WTC11 (cell line): ENCODE data around the gene ATL1. TPM values are rescaled to one million over a fixed set of nuclear protein-coding genes. Genes with fewer than 3 reads are reported as not detected.

Source experiments
- ATAC-seq: fragments of 200-7000 bp; cut with Tn5 transposase; 2 replicates; pipeline ENCODE4 v1.10.0; 2021; ENCODE audit warnings: mild to moderate bottlenecking, moderate library complexity
- CTCF ChIA-PET: fragments of 300-600 bp; sonication (Branson Sonifier 250); formaldehyde crosslinking; loops from one replicate; lab custom pipeline; 2021; ENCODE audit warnings: antibody characterized with exemption; lab: Charles Lee
- POLR2A ChIA-PET: fragments of 350-600 bp; sonication (Branson Sonifier 250); formaldehyde crosslinking; loops from one replicate; lab custom pipeline; 2021; ENCODE audit warnings: antibody characterized with exemption; lab: Charles Lee
- DNase-seq: peaks from one replicate; pipeline ENCODE4 v3.0.0; 2021; ENCODE audit warnings: low spot score
- H3K27ac Mint-ChIP-seq: 2 replicates; pipeline ENCODE4 v1.8.0; 2021; ENCODE audit warnings: mixed read lengths
- H3K27me3 Mint-ChIP-seq: 2 replicates; pipeline ENCODE4 v1.8.0; 2021; ENCODE audit warnings: low read depth, mild to moderate bottlenecking, moderate library complexity, mixed read lengths
- H3K36me3 Mint-ChIP-seq: 2 replicates; pipeline ENCODE4 v1.8.0; 2021; ENCODE audit warnings: mixed read lengths
- H3K4me1 Mint-ChIP-seq: 2 replicates; pipeline ENCODE4 v1.8.0; 2022; ENCODE audit warnings: mixed read lengths
- H3K4me3 Mint-ChIP-seq: 2 replicates; pipeline ENCODE4 v1.8.0; 2021; ENCODE audit warnings: mild to moderate bottlenecking, moderate library complexity, mixed read lengths
- H3K9me3 Mint-ChIP-seq: 2 replicates; pipeline ENCODE4 v1.8.0; 2021; ENCODE audit warnings: mixed read lengths
- CBFB ChIP-seq: sonication (generic); formaldehyde crosslinking; IDR thresholded peaks from 2 replicates; pipeline ENCODE4 v1.8.1; 2022; ENCODE audit warnings: mild to moderate bottlenecking, low read depth, missing genetic modification reagents
- CREB1 ChIP-seq: sonication (generic); formaldehyde crosslinking; IDR thresholded peaks from 2 replicates; pipeline ENCODE4 v1.8.0; 2023; ENCODE audit warnings: mild to moderate bottlenecking, missing genetic modification reagents
- CREM ChIP-seq: sonication (generic); formaldehyde crosslinking; IDR thresholded peaks from 2 replicates; pipeline ENCODE4 v1.8.1; 2022; ENCODE audit warnings: mild to moderate bottlenecking, missing genetic modification reagents, moderate library complexity
- E2F1 ChIP-seq: sonication (generic); formaldehyde crosslinking; IDR thresholded peaks from 2 replicates; pipeline ENCODE4 v1.8.0; 2022; ENCODE audit warnings: mild to moderate bottlenecking, missing genetic modification reagents
- ETV6 ChIP-seq: sonication (generic); formaldehyde crosslinking; IDR thresholded peaks from 2 replicates; pipeline ENCODE4 v1.8.1; 2022; ENCODE audit warnings: mild to moderate bottlenecking, missing genetic modification reagents
- FOXK1 ChIP-seq: sonication (generic); formaldehyde crosslinking; IDR thresholded peaks from 2 replicates; pipeline ENCODE4 v1.8.0; 2022; ENCODE audit warnings: mild to moderate bottlenecking, moderate library complexity, missing genetic modification reagents
- IRF1 ChIP-seq: sonication (generic); formaldehyde crosslinking; IDR thresholded peaks from 2 replicates; pipeline ENCODE4 v1.8.0; 2023; ENCODE audit warnings: missing genetic modification reagents
- JAZF1 ChIP-seq: fragments of 250-450 bp; sonication (Bioruptor Pico); IDR thresholded peaks from 2 replicates; pipeline ENCODE4 v1.9.0; 2021; ENCODE audit warnings: moderate library complexity, mild to moderate bottlenecking, inconsistent platforms
- KAT7 ChIP-seq: sonication (generic); formaldehyde crosslinking; IDR thresholded peaks from 2 replicates; pipeline ENCODE4 v1.8.1; 2023; ENCODE audit warnings: missing genetic modification reagents, mild to moderate bottlenecking, borderline replicate concordance
- MLX ChIP-seq: sonication (generic); formaldehyde crosslinking; IDR thresholded peaks from 2 replicates; pipeline ENCODE4 v1.8.1; 2023; ENCODE audit warnings: mild to moderate bottlenecking, missing genetic modification reagents, moderate library complexity
- NFATC4 ChIP-seq: fragments of 250-450 bp; sonication (Bioruptor Pico); IDR thresholded peaks from 2 replicates; pipeline ENCODE4 v1.9.0; 2021; ENCODE audit warnings: mild to moderate bottlenecking
- NR1H2 ChIP-seq: sonication (generic); formaldehyde crosslinking; IDR thresholded peaks from 2 replicates; pipeline ENCODE4 v1.9.0; 2021; ENCODE audit warnings: mild to moderate bottlenecking, moderate library complexity, missing genetic modification reagents
- NR2C2 ChIP-seq: sonication (generic); formaldehyde crosslinking; IDR thresholded peaks from 2 replicates; pipeline ENCODE4 v1.8.0; 2022; ENCODE audit warnings: mild to moderate bottlenecking, missing genetic modification reagents
- PRDM15 ChIP-seq: sonication (generic); formaldehyde crosslinking; IDR thresholded peaks from 2 replicates; pipeline ENCODE4 v1.8.0; 2022; ENCODE audit warnings: missing genetic modification reagents
- SOX15 ChIP-seq: fragments of 250-450 bp; sonication (Bioruptor Pico); IDR thresholded peaks from 2 replicates; pipeline ENCODE4 v1.9.0; 2021; ENCODE audit warnings: mild to moderate bottlenecking
- TEAD1 ChIP-seq: sonication (generic); formaldehyde crosslinking; IDR thresholded peaks from 2 replicates; pipeline ENCODE4 v1.8.0; 2022; ENCODE audit warnings: mild to moderate bottlenecking, missing genetic modification reagents
- ZBTB43 ChIP-seq: sonication (generic); formaldehyde crosslinking; IDR thresholded peaks from 2 replicates; pipeline ENCODE4 v1.8.1; 2023; ENCODE audit warnings: mild to moderate bottlenecking, missing genetic modification reagents
- ZNF219 ChIP-seq: sonication (generic); formaldehyde crosslinking; IDR thresholded peaks from 2 replicates; pipeline ENCODE4 v1.8.0; 2023; ENCODE audit warnings: missing genetic modification reagents, mild to moderate bottlenecking, borderline replicate concordance
- ZNF263 ChIP-seq: sonication (generic); formaldehyde crosslinking; IDR thresholded peaks from 2 replicates; pipeline ENCODE4 v1.8.1; 2022; ENCODE audit warnings: low read depth, mild to moderate bottlenecking, moderate library complexity, missing genetic modification reagents
- ZNF416 ChIP-seq: fragments of 250-450 bp; sonication (Bioruptor Pico); IDR thresholded peaks from 2 replicates; pipeline ENCODE4 v1.9.0; 2021; ENCODE audit warnings: mild to moderate bottlenecking, inconsistent platforms
- ZNF425 ChIP-seq: fragments of 250-450 bp; sonication (Bioruptor Pico); conservative IDR thresholded peaks from 2 replicates; pipeline ENCODE4 v1.9.0; 2021; ENCODE audit warnings: mild to moderate bottlenecking
- ZSCAN18 ChIP-seq: fragments of 250-450 bp; sonication (Bioruptor Pico); IDR thresholded peaks from 2 replicates; pipeline ENCODE4 v2.1.2; 2022; ENCODE audit warnings: mild to moderate bottlenecking, moderate library complexity
- total RNA-seq: library from RNA; stranded (reverse); gene quantifications from 3 replicates; pipeline ENCODE4 v1.2.3, GENCODE V29; 2021

The ATL1 gene
- total RNA-seq, 1 experiment from 2014 or later, result 3.7 TPM

GRCh38 chr14:50615056-50615455, 55.1 kb downstream of the ATL1 start:
- CTCF ChIA-PET, result interaction anchor here (1.4 kb wide), 1 partner anchor 15 kb away, joined by 4 read pairs; no protein-coding TSS in a partner anchor
- Mint-ChIP-seq H3K36me3 (no peaks in the 10 kb centered on the region), H3K27me3 (no peaks in the 10 kb centered on the region), H3K27ac (no peak overlapping the region), H3K4me3 (no peak overlapping the region)
- ATAC-seq (no peak), DNase-seq (no peak)
- TF ChIP-seq CREM (CRISPR knock-in tag) (no peak), NR2C2 (CRISPR knock-in tag) (no peak), FOXK1 (CRISPR knock-in tag) (no peak), JAZF1 (CRISPR knock-in tag) (no peak), MLX (no peak), CREB1 (no peak), NFATC4 (CRISPR knock-in tag) (no peak), PRDM15 (no peak), IRF1 (CRISPR knock-in tag) (no peak), ZBTB43 (CRISPR knock-in tag) (no peak), ETV6 (CRISPR knock-in tag) (no peak), CBFB (CRISPR knock-in tag) (no peak), ZNF425 (no peak), KAT7 (CRISPR knock-in tag) (no peak), ZNF416 (CRISPR knock-in tag) (no peak)
- TF ChIP-seq, all 79 proteins: peak for 0
- Mint-ChIP-seq H3K4me1 (no peaks in the 10 kb centered on the region), H3K9me3 (no peaks in the 10 kb centered on the region)
- POLR2A ChIA-PET, result no interaction called here

GRCh38 chr14:50615552-50615951, 55.6 kb downstream of the ATL1 start:
- Mint-ChIP-seq H3K36me3 (no peaks in the 10 kb centered on the region), H3K4me1 (no peaks in the 10 kb centered on the region), H3K4me3 (no peak overlapping the region), H3K27ac (no peak overlapping the region), H3K27me3 (no peaks in the 10 kb centered on the region), H3K9me3 (no peaks in the 10 kb centered on the region)
- ChIA-PET CTCF (interaction anchor here (1.4 to 1.6 kb wide), 2 partner anchors 15 to 158 kb away, joined by 4 to 5 read pairs; no protein-coding TSS in a partner anchor), POLR2A (no interaction called here)
- DNase-seq, result no peak
- no peak for ATAC-seq
- TF ChIP-seq E2F1 (CRISPR knock-in tag), result no peak
- no peak for TF ChIP-seq ZNF263 (CRISPR knock-in tag)
- no peak for TF ChIP-seq ZNF219 (CRISPR knock-in tag)
- TF ChIP-seq TEAD1 (CRISPR knock-in tag), result no peak
- no peak for TF ChIP-seq ZSCAN18 (CRISPR knock-in tag)
- no peak for TF ChIP-seq SOX15 (CRISPR knock-in tag)
- no peak for TF ChIP-seq ZBTB43 (CRISPR knock-in tag)
- no peak for TF ChIP-seq NR1H2
